Loucy (cell line): ENCODE data around the gene RNF41.

Source experiments
- EZH2phosphoT487 ChIP-seq: fragments of 200-600 bp; IDR thresholded peaks from 2 replicates; pipeline ENCODE4 v1.6.1; 2018; ENCODE audit warnings: antibody characterized with exemption, mild to moderate bottlenecking, moderate library complexity, borderline replicate concordance
- TF ChIP-seq, protein P1 (sequence below): fragments of 200-600 bp; sonication (generic); conservative IDR thresholded peaks from 2 replicates; pipeline ENCODE4 v1.5.1; 2014; ENCODE audit warnings: mild to moderate bottlenecking, antibody characterized with exemption, low read length

DNA sequence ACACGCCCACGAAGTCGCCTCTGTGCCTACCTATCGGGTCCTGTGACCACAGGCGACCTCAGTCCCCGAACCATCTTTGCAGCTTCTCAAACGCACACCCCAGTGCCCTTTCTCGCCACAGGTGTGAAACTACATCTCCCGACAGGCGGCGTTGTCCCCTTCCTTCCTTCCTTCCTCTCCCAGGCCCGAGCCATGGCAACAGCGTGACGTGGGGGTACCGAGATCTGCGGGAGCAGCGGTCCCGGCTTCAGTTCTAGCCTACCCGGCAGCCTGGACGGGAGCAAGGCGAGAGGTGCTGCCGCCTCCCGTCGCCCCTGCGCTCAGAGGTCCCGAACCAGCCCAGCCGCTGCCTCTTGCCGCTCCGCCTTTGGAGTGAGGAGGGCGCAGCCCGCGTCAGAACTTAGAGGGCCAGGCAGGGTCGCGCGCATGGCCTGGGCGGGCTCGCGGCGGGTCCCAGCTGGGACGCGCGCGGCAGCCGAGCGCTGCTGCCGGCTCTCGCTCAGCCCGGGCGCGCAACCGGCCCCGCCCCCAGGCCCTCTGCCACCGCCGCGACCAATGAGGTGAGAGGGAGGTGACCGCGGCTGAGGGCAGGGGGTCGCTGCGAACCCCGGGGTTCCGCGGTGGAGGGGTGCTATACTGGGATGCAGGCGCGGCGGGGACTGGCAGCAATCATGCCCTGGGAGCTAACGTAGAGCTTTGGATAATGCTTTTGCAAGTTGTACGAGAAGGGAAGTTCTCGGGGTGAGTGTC, 45.1 kb upstream of the RNF41 start, which contains the start of gene COQ10A:
- TF ChIP-seq, protein P1, sequence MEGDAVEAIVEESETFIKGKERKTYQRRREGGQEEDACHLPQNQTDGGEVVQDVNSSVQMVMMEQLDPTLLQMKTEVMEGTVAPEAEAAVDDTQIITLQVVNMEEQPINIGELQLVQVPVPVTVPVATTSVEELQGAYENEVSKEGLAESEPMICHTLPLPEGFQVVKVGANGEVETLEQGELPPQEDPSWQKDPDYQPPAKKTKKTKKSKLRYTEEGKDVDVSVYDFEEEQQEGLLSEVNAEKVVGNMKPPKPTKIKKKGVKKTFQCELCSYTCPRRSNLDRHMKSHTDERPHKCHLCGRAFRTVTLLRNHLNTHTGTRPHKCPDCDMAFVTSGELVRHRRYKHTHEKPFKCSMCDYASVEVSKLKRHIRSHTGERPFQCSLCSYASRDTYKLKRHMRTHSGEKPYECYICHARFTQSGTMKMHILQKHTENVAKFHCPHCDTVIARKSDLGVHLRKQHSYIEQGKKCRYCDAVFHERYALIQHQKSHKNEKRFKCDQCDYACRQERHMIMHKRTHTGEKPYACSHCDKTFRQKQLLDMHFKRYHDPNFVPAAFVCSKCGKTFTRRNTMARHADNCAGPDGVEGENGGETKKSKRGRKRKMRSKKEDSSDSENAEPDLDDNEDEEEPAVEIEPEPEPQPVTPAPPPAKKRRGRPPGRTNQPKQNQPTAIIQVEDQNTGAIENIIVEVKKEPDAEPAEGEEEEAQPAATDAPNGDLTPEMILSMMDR, result peak; percentile 41
- no peak for TF ChIP-seq EZH2phosphoT487
